H54 (cell line): Measurements from ENCODE around the gene PHKA2.

Source experiments
- DNase-seq: peaks from one replicate; pipeline ENCODE4 v3.0.0; 2011; ENCODE audit warnings: low spot score, mixed read lengths; ENCODE audit not compliant: insufficient read length
- FAIRE-seq: peaks from 3 replicates; lab custom pipeline; 2011; peaks lifted over from hg19 to GRCh38; lab: Jason Lieb, UNC
- POLR2A ChIP-seq: IDR thresholded peaks from 2 replicates; pipeline ENCODE4 v1.6.1; 2011; ENCODE audit warnings: low read depth, mild to moderate bottlenecking, low read length

Gene PHKA2

DNA sequence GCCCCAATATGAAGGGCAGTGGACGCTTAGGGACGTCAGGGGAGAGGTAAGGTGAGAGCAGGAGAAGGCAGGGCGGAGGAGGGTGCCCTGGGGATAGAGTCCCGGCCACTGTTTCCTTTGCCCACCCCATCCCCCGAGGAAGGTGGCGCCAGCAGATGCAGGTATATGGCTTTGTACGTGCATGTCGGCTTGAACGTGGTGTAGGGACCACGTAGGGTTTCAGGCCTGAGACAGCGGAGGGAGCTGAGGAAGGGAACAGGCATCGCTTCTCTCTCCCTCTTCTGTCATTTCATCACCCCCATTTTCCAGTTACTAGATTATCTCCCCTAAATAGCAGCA is 97.9 kb downstream of the PHKA2 start:
- no peak for TF ChIP-seq POLR2A
- no peak for FAIRE-seq

GRCh38 chrX:18885328-18886004 is 98.4 kb downstream of the PHKA2 start:
- FAIRE-seq (no peak), DNase-seq (no peak)
- TF ChIP-seq POLR2A: no peak

More for the DNA sequence above, 97.9 kb downstream of the PHKA2 start:
- DNase-seq: no peak

GRCh38 chrX:18884916-18885315 is 99.0 kb downstream of the PHKA2 start:
- no peak for DNase-seq
- TF ChIP-seq POLR2A: no peak
- FAIRE-seq: no peak

DNA sequence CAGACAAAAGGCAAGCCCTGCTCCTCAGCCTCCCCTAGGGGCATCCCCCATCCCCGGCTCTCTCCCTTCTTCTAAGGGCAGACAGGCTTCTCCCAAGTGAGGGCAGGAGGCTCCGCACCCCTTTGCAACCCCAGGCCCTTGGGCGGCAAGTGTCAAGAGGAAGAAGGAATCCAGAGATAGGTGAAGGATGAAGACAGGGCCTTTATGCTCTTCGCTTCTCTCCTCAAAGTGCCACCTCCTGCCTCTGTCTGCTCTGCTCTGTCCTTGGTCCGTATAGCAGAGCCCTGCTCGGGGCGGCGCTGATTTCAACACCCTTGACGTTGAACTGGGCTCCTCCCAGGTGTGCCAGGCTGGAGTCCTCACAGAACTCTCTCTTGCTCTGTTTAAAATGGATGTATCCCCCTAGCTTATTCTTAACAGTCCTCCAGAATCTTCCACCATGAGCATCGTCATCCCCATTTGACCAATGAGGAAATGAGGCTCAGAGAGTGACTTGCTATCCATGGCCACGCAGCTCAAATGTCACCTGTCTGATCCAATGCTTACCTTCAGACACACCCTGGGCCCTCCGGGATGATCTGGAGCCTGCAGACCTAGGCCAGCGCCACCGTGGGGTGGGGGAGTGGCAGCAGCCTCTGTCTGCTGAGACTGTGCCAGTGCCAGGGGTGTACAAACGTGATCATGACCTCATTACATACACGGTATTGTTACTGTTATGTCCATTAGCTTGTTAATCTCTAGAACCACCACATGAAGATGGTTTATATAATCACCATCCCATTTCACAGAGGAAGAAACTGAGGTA is 99.8 kb downstream of the PHKA2 start:
- FAIRE-seq (no peak), DNase-seq (no peak)
- no peak for TF ChIP-seq POLR2A

DNA sequence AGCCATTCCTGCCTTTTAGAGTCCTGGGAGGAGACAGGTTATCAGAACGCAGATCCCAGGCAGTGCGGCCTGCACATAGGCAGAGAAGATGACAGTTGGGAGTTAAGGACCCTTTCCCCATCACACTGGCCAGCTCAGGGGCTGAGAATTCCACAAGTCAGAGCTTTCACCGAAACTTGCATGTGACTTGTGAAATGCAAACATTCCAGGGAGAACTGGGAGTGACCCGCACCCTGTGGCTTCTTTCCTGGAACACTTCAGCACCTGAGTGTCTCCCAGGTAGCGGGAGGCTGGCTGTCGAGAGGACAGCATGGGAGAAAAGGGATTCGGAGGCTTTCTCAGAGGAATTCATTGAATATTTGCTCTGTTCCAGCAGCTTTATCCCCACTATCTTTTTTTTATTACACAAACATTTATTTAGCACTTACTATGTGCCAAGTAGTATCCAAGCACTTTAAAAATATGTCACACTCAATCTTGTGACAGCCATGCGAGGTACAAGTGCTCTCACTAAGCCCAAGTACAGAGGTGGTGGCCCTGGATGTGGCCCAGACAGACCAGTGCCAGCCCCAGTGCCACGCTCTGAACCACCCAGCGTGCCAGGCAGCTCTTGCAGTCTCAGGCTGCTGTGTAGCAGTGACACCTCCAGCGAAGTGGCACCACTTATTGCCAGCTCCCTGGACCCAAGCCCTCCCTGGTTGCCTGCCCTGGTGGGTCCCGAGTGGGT is 100.5 kb downstream of the PHKA2 start:
- FAIRE-seq (no peak), DNase-seq (no peak)
- TF ChIP-seq POLR2A: no peak

DNA sequence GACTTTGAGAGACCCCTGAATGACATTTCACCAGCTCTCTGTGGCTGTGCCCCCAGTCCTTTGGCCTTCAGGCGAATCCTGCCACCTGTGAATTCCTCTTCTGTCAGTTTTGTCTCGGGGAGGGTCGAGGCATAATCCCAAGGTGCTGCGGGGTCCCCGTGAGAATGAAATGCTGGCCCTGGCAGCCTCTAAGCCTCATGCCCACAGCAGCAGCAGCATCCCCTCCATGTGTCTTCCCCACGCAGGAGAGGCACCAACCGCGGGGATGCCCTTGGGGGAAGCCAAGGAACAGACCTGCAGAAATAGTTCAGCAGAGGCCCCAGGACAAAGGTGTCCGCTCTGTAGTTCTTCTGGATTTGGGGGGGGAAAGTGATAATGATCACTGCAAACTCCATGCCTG is 104.8 kb downstream of the PHKA2 start:
- DNase-seq (no peak), FAIRE-seq (no peak)
- TF ChIP-seq POLR2A: no peak

GRCh38 chrX:18877469-18877868 is 106.4 kb downstream of the PHKA2 start:
- TF ChIP-seq POLR2A: no peak
- DNase-seq (no peak), FAIRE-seq (no peak)

DNA sequence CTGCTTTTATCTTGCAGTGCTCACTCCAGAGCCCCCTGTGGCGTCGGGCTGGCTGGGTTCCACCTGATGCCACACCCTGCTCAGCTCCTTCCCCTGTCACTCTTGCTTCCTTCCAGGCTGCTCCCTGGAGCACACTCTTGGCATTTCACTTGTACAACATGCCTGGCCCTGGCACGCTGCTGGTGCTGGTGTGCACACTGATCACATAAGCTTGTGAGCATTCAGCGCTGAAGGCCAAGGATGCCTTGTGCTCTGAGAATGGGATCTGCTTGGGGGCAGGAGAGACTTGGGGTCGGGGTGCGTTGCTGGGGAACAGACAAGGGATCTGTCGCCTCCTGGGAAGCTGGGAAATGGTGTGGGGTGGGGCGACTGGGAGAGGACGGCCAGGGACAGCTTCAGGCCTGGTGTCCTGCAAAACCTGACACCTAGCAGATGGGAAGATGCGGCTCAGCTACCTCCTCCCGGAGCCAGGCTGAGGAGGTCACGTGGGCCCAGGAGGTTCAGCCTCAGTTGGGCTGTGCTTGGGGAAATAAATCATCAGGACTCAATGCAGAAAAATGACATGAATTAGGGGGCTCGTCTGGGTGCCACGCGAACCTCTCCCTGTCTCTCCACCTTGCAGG is 108.5 kb downstream of the PHKA2 start:
- TF ChIP-seq POLR2A: no peak
- DNase-seq (no peak), FAIRE-seq (no peak)

- FAIRE-seq (no peak), DNase-seq (no peak)
- no peak for TF ChIP-seq POLR2A
Measured at GRCh38 chrX:18874560-18875255, 109.2 kb downstream of the PHKA2 start.

GRCh38 chrX:18873836-18874235 is 110.1 kb downstream of the PHKA2 start:
- DNase-seq (no peak), FAIRE-seq (no peak)
- TF ChIP-seq POLR2A: no peak

DNA sequence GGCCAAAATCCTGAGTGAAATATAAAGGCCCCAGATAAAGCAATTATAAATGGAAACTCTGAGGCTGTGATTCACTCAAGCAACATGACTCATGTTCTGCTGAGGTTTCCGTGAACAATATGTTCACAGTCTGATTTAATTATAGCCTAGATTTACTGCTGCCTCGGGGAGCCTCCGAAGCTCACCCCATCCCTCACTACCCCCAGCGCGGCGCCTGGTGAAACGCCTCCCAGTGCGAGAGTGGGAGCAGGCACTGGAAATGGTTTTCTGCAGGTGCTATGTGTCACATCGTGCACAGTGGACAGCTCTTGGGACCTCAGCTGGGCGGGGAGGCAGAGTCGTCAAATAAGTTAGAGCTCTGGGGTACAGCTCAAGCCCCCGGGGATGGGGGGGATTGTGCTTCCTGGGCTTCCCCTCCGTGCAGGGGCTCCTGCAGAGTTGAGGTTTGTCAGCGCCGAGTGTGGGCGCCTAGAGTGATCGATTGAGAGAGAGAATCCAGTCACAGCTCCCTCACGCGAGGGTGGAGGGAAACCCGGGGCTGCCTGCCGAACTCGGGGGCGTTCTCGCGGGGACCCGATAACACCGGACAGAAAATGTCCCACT is 110.6 kb downstream of the PHKA2 start:
- peak; percentile 15 for DNase-seq
- FAIRE-seq: no peak
- no peak for TF ChIP-seq POLR2A

DNA sequence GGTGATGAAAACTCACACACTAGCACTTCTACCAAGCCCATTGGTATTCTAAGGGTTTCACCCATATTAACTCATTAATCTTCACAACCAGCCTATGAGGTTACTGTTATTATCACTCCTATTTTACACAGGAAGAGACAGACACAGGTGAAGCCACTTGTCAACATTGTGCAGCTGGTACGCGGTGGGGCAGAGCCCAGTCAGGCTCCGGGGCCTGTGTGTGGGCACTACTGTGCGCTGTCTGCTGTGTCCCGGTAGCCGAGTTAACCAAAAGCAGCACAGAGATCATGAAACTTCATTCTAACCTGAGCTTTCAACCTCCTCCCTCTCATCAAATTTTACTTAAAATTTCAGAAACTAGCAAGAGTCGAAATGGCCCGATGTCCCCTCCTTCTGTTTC is 111.3 kb downstream of the PHKA2 start:
- no peak for TF ChIP-seq POLR2A
- no peak for FAIRE-seq
- DNase-seq: no peak

GRCh38 chrX:18871970-18872369 is 111.9 kb downstream of the PHKA2 start:
- DNase-seq (no peak), FAIRE-seq (no peak)
- TF ChIP-seq POLR2A: no peak
